ENCODE data around the gene ISYNA1.

- TF ChIP-seq ZNF567 (CRISPR knock-in tag; IDR thresholded peaks at IDR 0.05; ENCODE audit: borderline replicate concordance) (no peak), FOXK2 (IDR thresholded peaks at IDR 0.05) (no peak), ZBTB46 (CRISPR knock-in tag; IDR thresholded peaks at IDR 0.05; ENCODE audit: borderline replicate concordance) (no peak), RNF2 (conservative IDR thresholded peaks at IDR 0.05; ENCODE audit: low read depth) (no peak), ARNT (IDR thresholded peaks at IDR 0.05) (no peak), CBX2 (IDR thresholded peaks at IDR 0.05; ENCODE audit: low read depth, low read length) (no peak), CBX2 (CRISPR knock-in tag; IDR thresholded peaks at IDR 0.05; ENCODE audit: low read depth) (no peak), ZBTB7A (CRISPR knock-in tag; IDR thresholded peaks at IDR 0.05) (no peak), KLF16 (CRISPR knock-in tag; IDR thresholded peaks at IDR 0.05) (no peak), GABPA (IDR thresholded peaks at IDR 0.05; ENCODE audit: low read depth, low read length) (no peak), GABPA (CRISPR knock-in tag; IDR thresholded peaks at IDR 0.05; ENCODE audit: low read depth) (no peak), POLR2A (IDR thresholded peaks at IDR 0.05; ENCODE audit: insufficient read depth in 1 of 2, low read depth in 2 of 2, low read length in 2 of 2) (no peak), ZNF138 (CRISPR knock-in tag; IDR thresholded peaks at IDR 0.05; ENCODE audit: low read depth) (no peak), POLR2AphosphoS5 (IDR thresholded peaks at IDR 0.05; ENCODE audit: low read depth, low read length) (no peak)
Observed at GRCh38 chr19:18412610-18413239, 25.2 kb downstream of the ISYNA1 start.
